ENCODE results near the gene FCER2. TPM values are rescaled to one million over a fixed set of nuclear protein-coding genes. Genes with fewer than 3 reads are reported as not detected.
"Not testable (repeated sequence)": the region's sequence is repeated elsewhere in the genome, so short reads cannot be mapped to it uniquely, and the experiment has no call there.

The FCER2 gene
- polyA plus RNA-seq, 1 donor = 0.65 TPM

GRCh38 chr19:7645656-7646425, 56.1 kb downstream of the FCER2 start:
- DNase-seq = no peak

- no peak for DNase-seq
Observed at GRCh38 chr19:7645163-7645562, 56.8 kb downstream of the FCER2 start.

GRCh38 chr19:7644550-7644877, 57.4 kb downstream of the FCER2 start:
- no peak for DNase-seq

GRCh38 chr19:7643629-7644549, 58.0 kb downstream of the FCER2 start:
- not testable (repeated sequence) for DNase-seq

GRCh38 chr19:7643031-7643415, 58.9 kb downstream of the FCER2 start:
- DNase-seq = no peak

- DNase-seq = no peak
Observed at GRCh38 chr19:7642295-7643030, 59.5 kb downstream of the FCER2 start.

GRCh38 chr19:7641290-7642276, 60.3 kb downstream of the FCER2 start:
- no peak for DNase-seq

GRCh38 chr19:7640803-7641202, 61.1 kb downstream of the FCER2 start:
- no peak for DNase-seq

GRCh38 chr19:7639863-7640348, 62.0 kb downstream of the FCER2 start:
- DNase-seq = no peak

GRCh38 chr19:7638802-7639465, 63.0 kb downstream of the FCER2 start:
- DNase-seq = no peak

Other genes with a start within 250 kb of the FCER2 start
- 4.0 TPM for gene PEX11G, start 213.1 kb downstream of the FCER2 start, polyA plus RNA-seq (ENCODE audit: insufficient read length)
- gene ZNF358, start 186.0 kb downstream of the FCER2 start, polyA plus RNA-seq (ENCODE audit: insufficient read length) = 61.8 TPM
- gene MCOLN1, start 179.5 kb downstream of the FCER2 start, polyA plus RNA-seq (ENCODE audit: insufficient read length) = 16.4 TPM
- gene PNPLA6, start 166.4 kb downstream of the FCER2 start, polyA plus RNA-seq (ENCODE audit: insufficient read length) = 34.7 TPM
- gene CAMSAP3, start 106.3 kb downstream of the FCER2 start, polyA plus RNA-seq (ENCODE audit: insufficient read length) = 0.45 TPM
- 33.1 TPM for gene XAB2, start 72.6 kb downstream of the FCER2 start, polyA plus RNA-seq (ENCODE audit: insufficient read length)
- gene PET100, start 72.3 kb downstream of the FCER2 start, polyA plus RNA-seq (ENCODE audit: insufficient read length) = 52.4 TPM
- gene PCP2, start 68.4 kb downstream of the FCER2 start, polyA plus RNA-seq (ENCODE audit: insufficient read length) = not detected
- 6.7 TPM for gene STXBP2, start 65.0 kb downstream of the FCER2 start, polyA plus RNA-seq (ENCODE audit: insufficient read length)
- gene RETN, start 33.1 kb downstream of the FCER2 start, polyA plus RNA-seq (ENCODE audit: insufficient read length) = 1.3 TPM
- gene MCEMP1, start 25.0 kb downstream of the FCER2 start, polyA plus RNA-seq (ENCODE audit: insufficient read length) = 0.25 TPM
- gene TRAPPC5, start 21.3 kb downstream of the FCER2 start, polyA plus RNA-seq (ENCODE audit: insufficient read length) = 42.8 TPM
- not detected for gene CLEC4G, start 30.0 kb upstream of the FCER2 start, polyA plus RNA-seq (ENCODE audit: insufficient read length)
- gene CD209, start 45.4 kb upstream of the FCER2 start, polyA plus RNA-seq (ENCODE audit: insufficient read length) = 2.4 TPM
- gene CLEC4M, start 61.1 kb upstream of the FCER2 start, polyA plus RNA-seq (ENCODE audit: insufficient read length) = not detected
- gene EVI5L, start 128.1 kb upstream of the FCER2 start, polyA plus RNA-seq (ENCODE audit: insufficient read length) = 17.6 TPM
- 0.48 TPM for gene PRR36, start 172.3 kb upstream of the FCER2 start, polyA plus RNA-seq (ENCODE audit: insufficient read length)
- gene LRRC8E, start 186.4 kb upstream of the FCER2 start, polyA plus RNA-seq (ENCODE audit: insufficient read length) = not detected
- gene MAP2K7, start 201.7 kb upstream of the FCER2 start, polyA plus RNA-seq (ENCODE audit: insufficient read length) = 27.2 TPM
- gene TGFBR3L, start 212.7 kb upstream of the FCER2 start, polyA plus RNA-seq (ENCODE audit: insufficient read length) = 0.67 TPM
- 22.8 TPM for gene SNAPC2, start 218.2 kb upstream of the FCER2 start, polyA plus RNA-seq (ENCODE audit: insufficient read length)
- gene CTXN1, start 224.0 kb upstream of the FCER2 start, polyA plus RNA-seq (ENCODE audit: insufficient read length) = 2.6 TPM
- 54.9 TPM for gene TIMM44, start 241.5 kb upstream of the FCER2 start, polyA plus RNA-seq (ENCODE audit: insufficient read length)